Naive thymus-derived CD8-positive, alpha-beta T cell (primary cell): ENCODE data around the gene COBL. TPM values are rescaled to one million over a fixed set of nuclear protein-coding genes. Genes with fewer than 3 reads are reported as not detected.

ENCODE experiments used
- ATAC-seq, 2 donors: fragments of 150-1000 bp; cut with Tn5 transposase in 1 of 2; sonication (Bioruptor Pico), chemical (Tn5 transposase) in 1 of 2; 1 replicate in 1 of 2; 2 replicates in 1 of 2; pipeline ENCODE4 v1.10.0; 2021; ENCODE audit warnings: mild to moderate bottlenecking in 2 of 2, moderate library complexity in 2 of 2
- POLR2A ChIA-PET: fragments of 350-600 bp; sonication (Branson Sonifier 250); formaldehyde crosslinking; loops from one replicate; lab custom pipeline; 2021; ENCODE audit warnings: antibody characterized with exemption; lab: Charles Lee
- DNase-seq, 10 donors: peaks; one replicate each; pipeline versions ENCODE4 v3.0.0 to v3.0.0-alpha.2; 2020 to 2022
- H3K27ac Mint-ChIP-seq, 10 donors: one replicate each; pipeline ENCODE4 v1.8.0; 2020 to 2022; ENCODE audit warnings: mild to moderate bottlenecking in 10 of 10, mixed read lengths in 10 of 10, moderate library complexity in 4 of 10, inconsistent platforms in 1 of 10
- H3K27me3 Mint-ChIP-seq, 5 donors: one replicate each; pipeline ENCODE4 v1.8.0; 2021 to 2022; ENCODE audit warnings: mixed read lengths in 5 of 5
- H3K36me3 Mint-ChIP-seq, 3 donors: one replicate each; pipeline ENCODE4 v1.8.0; 2020 to 2022; ENCODE audit warnings: mixed read lengths in 3 of 3, mild to moderate bottlenecking in 2 of 3, inconsistent platforms in 1 of 3
- H3K4me1 Mint-ChIP-seq, 4 donors: one replicate each; pipeline ENCODE4 v1.8.0; 2021 to 2022; ENCODE audit warnings: mixed read lengths in 4 of 4
- H3K4me3 Mint-ChIP-seq, 10 donors: one replicate each; pipeline ENCODE4 v1.8.0; 2020 to 2022; ENCODE audit warnings: mild to moderate bottlenecking in 10 of 10, mixed read lengths in 10 of 10, moderate library complexity in 6 of 10, inconsistent platforms in 1 of 10
- H3K9me3 Mint-ChIP-seq, 9 donors: one replicate each; pipeline ENCODE4 v1.8.0; 2020 to 2022; ENCODE audit warnings: mixed read lengths in 9 of 9, mild to moderate bottlenecking in 3 of 9, inconsistent platforms in 1 of 9, moderate library complexity in 1 of 9
- polyA plus RNA-seq, 3 donors: library from polyadenylated mRNA; unstranded; fragments of 300-500 nt; fragmentation: Illumina TruSeq; gene quantifications; one replicate each; pipeline ENCODE4 v1.2.3, GENCODE V29; 2021
- total RNA-seq, 8 experiments: library from RNA in 2 of 8; stranded (reverse) in 2 of 8; gene quantifications; one replicate each; pipeline ENCODE4 v1.2.3 and lab custom pipeline; 2021 to 2026

Gene COBL
- total and polyA plus RNA-seq, 5 experiments from 2014 or later, result not detected

- H3K4me3 Mint-ChIP-seq, result no peak overlapping the region
Measured at GRCh38 chr7:51016546-51016945, 300.1 kb downstream of the COBL start.

GRCh38 chr7:51015581-51015980 is 301.0 kb downstream of the COBL start:
- H3K4me3 Mint-ChIP-seq, result no peak overlapping the region
- no peak overlapping the region for H3K27ac Mint-ChIP-seq
- peaks cover 0 to 8% (median 0%) of the 10 kb centered on the region in 4 donors for H3K4me1 Mint-ChIP-seq
- H3K36me3 Mint-ChIP-seq, result no peaks in the 10 kb centered on the region
- ATAC-seq (no peak), DNase-seq (no peak)
- no peaks in the 10 kb centered on the region for H3K27me3 Mint-ChIP-seq
- H3K9me3 Mint-ChIP-seq, result no peaks in the 10 kb centered on the region
- POLR2A ChIA-PET, result no interaction called here

More at GRCh38 chr7:51016546-51016945, 300.1 kb downstream of the COBL start:
- no peak overlapping the region for H3K27ac Mint-ChIP-seq
- no peak for ATAC-seq
- POLR2A ChIA-PET, result no interaction called here
- H3K9me3 Mint-ChIP-seq, result no peaks in the 10 kb centered on the region
- no peaks in the 10 kb centered on the region for H3K27me3 Mint-ChIP-seq
- peaks cover 0 to 5% (median 0%) of the 10 kb centered on the region in 4 donors for H3K4me1 Mint-ChIP-seq
- DNase-seq, result no peak
- H3K36me3 Mint-ChIP-seq, result no peaks in the 10 kb centered on the region

GRCh38 chr7:51014811-51015210 is 301.8 kb downstream of the COBL start:
- DNase-seq (no peak), ATAC-seq (no peak)
- no peaks in the 10 kb centered on the region for H3K9me3 Mint-ChIP-seq
- H3K27ac Mint-ChIP-seq, result no peak overlapping the region
- POLR2A ChIA-PET, result no interaction called here
- H3K36me3 Mint-ChIP-seq, result no peaks in the 10 kb centered on the region
- peaks cover 0 to 2% (median 0%) of the 10 kb centered on the region in 5 donors for H3K27me3 Mint-ChIP-seq
- H3K4me3 Mint-ChIP-seq, result no peak overlapping the region
- H3K4me1 Mint-ChIP-seq, result peaks cover 0 to 8% (median 0%) of the 10 kb centered on the region in 4 donors

GRCh38 chr7:51013861-51014511 is 302.6 kb downstream of the COBL start:
- POLR2A ChIA-PET, result no interaction called here
- ATAC-seq (no peak), DNase-seq (no peak)
- H3K36me3 Mint-ChIP-seq, result no peaks in the 10 kb centered on the region
- no peak overlapping the region for H3K4me3 Mint-ChIP-seq
- H3K9me3 Mint-ChIP-seq, result no peaks in the 10 kb centered on the region
- H3K4me1 Mint-ChIP-seq, result peaks cover 0 to 8% (median 0%) of the 10 kb centered on the region in 4 donors
- no peak overlapping the region for H3K27ac Mint-ChIP-seq
- H3K27me3 Mint-ChIP-seq, result peaks cover 0 to 2% (median 0%) of the 10 kb centered on the region in 5 donors

- no peaks in the 10 kb centered on the region for H3K36me3 Mint-ChIP-seq
- H3K9me3 Mint-ChIP-seq, result no peaks in the 10 kb centered on the region
- no peak for ATAC-seq
- POLR2A ChIA-PET, result no interaction called here
- no peak for DNase-seq
- H3K4me1 Mint-ChIP-seq, result peaks cover 0 to 8% (median 0%) of the 10 kb centered on the region in 4 donors
- peak overlapping the region in 1 of 10 donors; percentile 31 for H3K27ac Mint-ChIP-seq
- peaks cover 0 to 2% (median 0%) of the 10 kb centered on the region in 5 donors for H3K27me3 Mint-ChIP-seq
- H3K4me3 Mint-ChIP-seq, result no peak overlapping the region
Measured at GRCh38 chr7:51013218-51013786, 303.3 kb downstream of the COBL start.

- Mint-ChIP-seq H3K4me1 (peaks cover 0 to 4% (median 0%) of the 10 kb centered on the region in 4 donors), H3K9me3 (no peaks in the 10 kb centered on the region), H3K36me3 (no peaks in the 10 kb centered on the region), H3K27me3 (peaks cover 0 to 2% (median 0%) of the 10 kb centered on the region in 5 donors), H3K27ac (no peak overlapping the region), H3K4me3 (no peak overlapping the region)
- POLR2A ChIA-PET, result no interaction called here
- DNase-seq, result no peak
- ATAC-seq, result no peak
Measured at GRCh38 chr7:51012569-51013217, 303.9 kb downstream of the COBL start.

GRCh38 chr7:51011710-51012350 is 304.8 kb downstream of the COBL start:
- peaks cover 0 to 2% (median 0%) of the 10 kb centered on the region in 4 donors for H3K4me1 Mint-ChIP-seq
- no peak for ATAC-seq
- H3K27me3 Mint-ChIP-seq, result peaks cover 0 to 2% (median 0%) of the 10 kb centered on the region in 5 donors
- POLR2A ChIA-PET, result no interaction called here
- no peaks in the 10 kb centered on the region for H3K36me3 Mint-ChIP-seq
- no peak overlapping the region for H3K4me3 Mint-ChIP-seq
- no peak for DNase-seq
- no peaks in the 10 kb centered on the region for H3K9me3 Mint-ChIP-seq
- H3K27ac Mint-ChIP-seq, result peak overlapping the region in 1 of 10 donors; percentile 1

GRCh38 chr7:51010534-51010933 is 306.1 kb downstream of the COBL start:
- H3K27ac Mint-ChIP-seq, result no peak overlapping the region
- H3K9me3 Mint-ChIP-seq, result no peaks in the 10 kb centered on the region
- H3K27me3 Mint-ChIP-seq, result peaks cover 0 to 2% (median 0%) of the 10 kb centered on the region in 5 donors
- POLR2A ChIA-PET, result no interaction called here
- DNase-seq (no peak), ATAC-seq (no peak)
- H3K4me3 Mint-ChIP-seq, result no peak overlapping the region
- H3K4me1 Mint-ChIP-seq, result peaks cover 0 to 2% (median 0%) of the 10 kb centered on the region in 4 donors
- H3K36me3 Mint-ChIP-seq, result no peaks in the 10 kb centered on the region

GRCh38 chr7:51009716-51010496 is 306.7 kb downstream of the COBL start:
- H3K4me3 Mint-ChIP-seq, result no peak overlapping the region
- DNase-seq (no peak), ATAC-seq (no peak)

GRCh38 chr7:51007551-51008505 is 308.8 kb downstream of the COBL start:
- Mint-ChIP-seq H3K27me3 (peaks cover 0 to 2% (median 0%) of the 10 kb centered on the region in 5 donors), H3K27ac (no peak overlapping the region), H3K36me3 (no peaks in the 10 kb centered on the region), H3K4me1 (peaks cover 0 to 2% (median 0%) of the 10 kb centered on the region in 4 donors), H3K4me3 (no peak overlapping the region), H3K9me3 (no peaks in the 10 kb centered on the region)
- DNase-seq, result no peak
- POLR2A ChIA-PET, result no interaction called here
- no peak for ATAC-seq

More at GRCh38 chr7:51009716-51010496, 306.7 kb downstream of the COBL start:
- H3K4me1 Mint-ChIP-seq, result peaks cover 0 to 2% (median 0%) of the 10 kb centered on the region in 4 donors
- peaks cover 0 to 2% (median 0%) of the 10 kb centered on the region in 5 donors for H3K27me3 Mint-ChIP-seq
- POLR2A ChIA-PET, result no interaction called here
- no peaks in the 10 kb centered on the region for H3K36me3 Mint-ChIP-seq
- no peaks in the 10 kb centered on the region for H3K9me3 Mint-ChIP-seq
- H3K27ac Mint-ChIP-seq, result no peak overlapping the region

- DNase-seq (no peak), ATAC-seq (no peak)
- Mint-ChIP-seq H3K27ac (no peak overlapping the region), H3K4me1 (peaks cover 0 to 2% (median 0%) of the 10 kb centered on the region in 4 donors), H3K4me3 (no peak overlapping the region), H3K9me3 (no peaks in the 10 kb centered on the region), H3K27me3 (peaks cover 0 to 2% (median 0%) of the 10 kb centered on the region in 5 donors), H3K36me3 (no peaks in the 10 kb centered on the region)
- POLR2A ChIA-PET, result no interaction called here
Measured at GRCh38 chr7:51006483-51007235, 309.9 kb downstream of the COBL start.
